VCaP (cell line): ENCODE measurements around the gene SLC5A2.

Experiments
- H3K27ac ChIP-seq: fragments of 450-650 bp; 2 replicates; pipeline ENCODE4 v1.5.1; 2017
- CTCF ChIP-seq: fragments of 450-650 bp; conservative IDR thresholded peaks from 2 replicates; pipeline ENCODE4 v1.5.1; 2017; ENCODE audit warnings: mild to moderate bottlenecking, moderate library complexity

SLC5A2 gene

GRCh38 chr16:31456988-31457360, 25.9 kb upstream of the SLC5A2 start:
- no peak for TF ChIP-seq CTCF
- H3K27ac ChIP-seq = no peak overlapping the region

GRCh38 chr16:31458073-31458843, 24.7 kb upstream of the SLC5A2 start:
- no peak overlapping the region; the same call in 1 of the 2 replicates for H3K27ac ChIP-seq
- no peak for TF ChIP-seq CTCF

GRCh38 chr16:31458844-31459686, 23.9 kb upstream of the SLC5A2 start, which contains the start of gene ARMC5:
Gene ARMC5, plus strand, starts transcription at chr16:31459501. Its CDS starts 24 bp downstream, at chr16:31459525.
- no peak for TF ChIP-seq CTCF
- H3K27ac ChIP-seq = peak within 1 kb of the TSS; percentile 89

GRCh38 chr16:31459687-31460581, 23.0 kb upstream of the SLC5A2 start:
- H3K27ac ChIP-seq = peak overlapping the region; percentile 89
- no peak for TF ChIP-seq CTCF

- peak; percentile 40; the same call in 1 of the 2 replicates for TF ChIP-seq CTCF
- peak overlapping the region; percentile 89 for H3K27ac ChIP-seq
These were observed 22.3 kb upstream of the SLC5A2 start for GRCh38 chr16:31460582-31461002.

- TF ChIP-seq CTCF = no peak
- H3K27ac ChIP-seq = no peak overlapping the region
These were observed 21.6 kb upstream of the SLC5A2 start for GRCh38 chr16:31461201-31461920.
